ENCODE data around the gene CAMK1.

Gene CAMK1

DNA sequence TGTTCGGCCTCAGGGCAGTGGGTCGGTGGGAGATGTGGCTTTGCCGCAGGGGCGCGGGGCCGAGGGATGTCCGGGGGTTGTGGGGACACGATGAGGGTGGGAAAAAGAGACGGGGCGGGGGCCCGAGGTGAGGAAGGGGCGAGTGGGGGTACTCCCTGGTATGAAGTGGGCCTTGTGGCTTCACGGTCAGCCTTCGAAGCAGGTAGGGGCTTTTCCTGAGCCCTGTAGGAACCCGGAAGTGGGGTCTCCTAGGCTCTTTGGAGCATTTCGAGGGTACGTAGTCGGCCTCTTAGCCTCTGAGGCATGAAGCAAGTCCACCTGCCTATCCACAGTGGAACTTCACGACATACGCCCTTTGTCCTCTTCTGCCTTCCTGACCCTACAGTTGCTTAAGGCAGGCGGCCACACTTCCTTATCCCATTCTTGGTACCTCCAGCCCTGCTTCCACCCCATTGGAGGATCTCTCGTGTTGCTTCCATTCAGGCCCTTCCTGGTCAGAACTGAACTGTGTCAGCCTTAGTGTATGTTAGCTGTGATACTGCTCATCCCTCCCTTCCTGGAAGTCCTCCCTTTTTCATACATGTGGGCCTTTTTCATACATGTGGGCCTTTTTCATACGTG lies 23.5 kb upstream of the CAMK1 start:
- peak; percentile 24 for DNase-seq (ENCODE audit: low spot score)

GRCh38 chr3:9792405-9793160 lies 22.8 kb upstream of the CAMK1 start, which contains the start of the genes ARPC4 and TADA3:
Gene ARPC4 (plus strand): TSS chr3:9793082. CDS start chr3:9793122, 40 bp downstream.
Gene TADA3 (minus strand): TSS chr3:9792473. CDS start chr3:9791466, 1,007 bp downstream.
- peak; percentile 92 for DNase-seq (ENCODE audit: low spot score)

GRCh38 chr3:9791790-9792404 lies 22.1 kb upstream of the CAMK1 start:
- no peak for DNase-seq (ENCODE audit: low spot score)

- no peak for DNase-seq (ENCODE audit: low spot score)
Measured at GRCh38 chr3:9791127-9791526, 21.4 kb upstream of the CAMK1 start.

GRCh38 chr3:9787714-9788113 lies 18.0 kb upstream of the CAMK1 start:
- DNase-seq (ENCODE audit: low spot score) = no peak

GRCh38 chr3:9786825-9787669 lies 17.3 kb upstream of the CAMK1 start:
- DNase-seq (ENCODE audit: low spot score) = no peak

GRCh38 chr3:9786209-9786739 lies 16.5 kb upstream of the CAMK1 start:
- DNase-seq (ENCODE audit: low spot score) = no peak

- no peak for DNase-seq (ENCODE audit: low spot score)
Measured at GRCh38 chr3:9785602-9786001, 15.9 kb upstream of the CAMK1 start.

DNA sequence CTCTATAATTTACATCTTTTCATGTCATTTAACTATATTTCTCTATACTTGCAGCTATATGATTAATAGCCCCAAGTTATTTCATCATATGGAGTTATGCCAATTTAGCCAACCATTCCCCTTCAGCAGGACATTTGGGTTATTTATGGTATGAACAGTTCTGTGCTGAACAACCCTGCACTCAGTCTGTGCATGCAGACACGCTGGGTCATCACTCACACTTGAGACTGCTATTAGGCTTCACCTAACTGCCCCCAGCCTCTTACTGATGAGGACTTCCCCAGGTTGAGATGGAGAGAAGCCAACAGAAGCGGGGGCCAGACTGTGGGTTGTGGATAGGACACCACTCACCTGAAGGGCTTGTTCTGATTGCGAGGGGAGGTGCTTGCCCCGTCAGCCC lies 15.2 kb upstream of the CAMK1 start:
- DNase-seq (ENCODE audit: low spot score) = no peak

DNA sequence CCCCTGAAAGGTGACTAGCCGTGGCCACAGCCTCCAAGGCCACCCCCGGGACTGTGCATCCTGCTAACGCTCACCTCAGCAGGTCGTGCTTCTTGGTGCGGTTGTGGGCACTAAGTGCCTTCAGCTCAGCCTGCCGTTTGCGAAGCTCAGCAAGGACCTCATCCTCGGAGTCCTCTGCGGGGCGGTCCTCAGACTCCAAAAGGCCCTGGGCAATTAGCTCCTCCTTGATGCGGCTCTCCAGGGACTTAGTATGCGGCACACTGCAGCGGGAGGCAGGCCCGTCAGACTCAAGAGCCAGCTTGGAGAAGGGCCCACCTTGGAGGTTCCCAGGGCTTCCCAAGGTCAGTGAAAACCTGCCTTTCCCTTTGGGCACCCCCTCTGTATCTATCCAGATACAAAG lies 14.2 kb upstream of the CAMK1 start:
- no peak for DNase-seq (ENCODE audit: low spot score)

DNA sequence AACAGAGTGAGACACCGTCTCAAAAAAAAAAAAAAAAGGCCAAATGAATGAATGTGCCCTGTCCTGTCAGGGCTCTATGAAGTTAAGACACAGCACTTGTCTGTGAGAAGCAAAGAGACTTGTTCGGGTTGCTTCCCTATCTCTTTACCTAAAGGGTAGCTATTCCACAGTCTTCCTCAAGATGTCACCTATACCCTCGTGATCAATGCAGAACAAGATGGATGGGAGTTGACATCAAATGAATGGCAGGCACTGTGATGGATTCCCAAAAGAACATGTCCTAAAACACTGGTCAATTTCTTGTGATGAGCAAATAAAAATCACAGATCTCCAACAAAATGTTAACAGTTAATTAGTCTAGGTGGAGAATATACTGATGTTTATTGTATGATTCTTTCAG lies 13.0 kb upstream of the CAMK1 start:
- peak; percentile 39 for DNase-seq (ENCODE audit: low spot score)

DNA sequence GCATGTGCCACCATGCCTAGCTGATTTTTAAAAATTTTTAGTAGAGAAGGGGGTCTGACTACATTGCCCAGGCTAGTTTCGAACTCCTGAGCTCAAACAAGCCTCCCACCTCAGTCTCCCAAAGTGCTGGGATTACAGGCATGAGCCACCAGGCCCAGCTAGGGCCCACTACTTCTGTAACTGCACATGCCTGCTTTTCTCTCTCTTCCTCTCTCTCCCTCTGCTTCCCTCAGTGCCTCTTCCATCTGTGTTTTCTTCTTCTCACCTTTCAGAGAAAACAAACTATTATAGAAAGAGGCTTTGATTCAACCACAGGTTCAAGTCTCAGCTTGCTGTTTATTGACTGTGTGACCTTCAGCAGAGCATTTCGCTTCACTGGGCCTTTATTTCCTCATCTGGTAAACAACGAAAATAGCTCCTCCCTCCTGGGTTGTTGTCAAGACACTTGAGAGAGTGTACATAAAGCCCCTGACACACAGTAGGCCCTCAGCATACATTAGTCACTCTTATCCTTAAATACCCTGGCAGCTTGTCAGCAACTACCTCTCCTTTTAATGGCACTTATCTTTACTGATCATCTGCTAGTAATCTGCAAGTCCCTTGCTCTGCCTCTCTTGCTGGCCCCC lies 12.3 kb upstream of the CAMK1 start:
- DNase-seq (ENCODE audit: low spot score) = no peak

DNA sequence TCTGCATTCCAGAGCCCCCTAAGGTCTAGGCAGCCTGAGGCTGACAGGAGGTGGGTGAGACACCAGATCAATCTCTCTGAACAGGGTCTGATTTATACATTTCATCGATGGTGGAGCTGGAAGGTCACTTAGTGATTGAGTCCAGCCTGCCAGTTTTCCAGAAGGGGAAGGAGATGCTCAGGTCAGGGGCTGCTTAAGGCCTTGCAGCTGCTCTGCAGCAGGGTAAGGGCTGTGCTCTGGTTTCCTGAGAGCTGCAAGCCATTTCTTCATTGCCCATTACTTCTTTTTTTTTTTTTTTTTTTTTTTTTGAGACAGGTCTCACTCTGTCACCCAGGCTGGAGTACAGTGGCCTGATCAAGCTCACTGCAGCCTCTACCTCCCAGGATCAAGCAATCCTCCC lies 11.8 kb upstream of the CAMK1 start:
- DNase-seq (ENCODE audit: low spot score) = no peak

DNA sequence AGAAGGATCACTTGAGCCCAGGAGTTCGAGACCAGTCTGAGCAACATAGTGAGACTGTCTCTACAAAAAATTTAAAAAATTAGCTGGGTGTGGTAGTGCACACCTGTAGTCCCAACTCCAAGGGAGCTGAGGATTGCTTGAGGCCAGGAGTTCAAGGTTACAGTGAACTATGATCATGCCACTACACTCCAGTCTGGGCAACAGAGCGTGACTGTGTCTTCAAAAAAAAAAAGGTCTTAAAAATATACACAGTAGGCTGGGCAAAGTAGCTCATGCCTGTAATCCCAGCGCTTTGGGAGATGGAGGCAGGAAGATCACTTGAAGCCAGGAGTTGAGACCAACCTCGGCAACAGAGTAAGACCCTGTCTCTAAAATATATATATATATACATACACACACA lies 11.2 kb upstream of the CAMK1 start:
- DNase-seq (ENCODE audit: low spot score) = no peak

DNA sequence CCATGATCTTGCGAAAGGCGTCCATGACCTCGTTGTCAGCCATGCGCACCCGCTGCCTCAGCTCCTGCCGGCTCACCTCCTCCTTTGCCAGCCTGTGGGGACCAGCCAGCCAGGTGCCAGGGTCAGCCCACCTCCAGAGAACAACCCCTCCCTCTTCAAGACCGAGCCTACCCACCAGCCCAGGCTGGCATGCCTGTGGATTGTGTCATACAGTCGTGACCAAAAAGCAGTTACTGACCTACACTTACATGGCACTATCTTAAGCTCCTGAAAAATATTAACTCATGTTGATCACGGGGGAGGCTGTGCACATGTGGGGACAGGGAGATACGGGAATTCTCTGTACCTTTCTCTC lies 10.7 kb upstream of the CAMK1 start:
- DNase-seq (ENCODE audit: low spot score) = no peak

- DNase-seq (ENCODE audit: low spot score) = no peak
Measured at GRCh38 chr3:9779721-9780457, 10.1 kb upstream of the CAMK1 start.

- DNase-seq (ENCODE audit: low spot score) = no peak
Measured at GRCh38 chr3:9779075-9779593, 9.4 kb upstream of the CAMK1 start.

- DNase-seq (ENCODE audit: low spot score) = no peak
Measured at GRCh38 chr3:9778143-9779074, 8.7 kb upstream of the CAMK1 start.

GRCh38 chr3:9777694-9778021 lies 7.9 kb upstream of the CAMK1 start:
- DNase-seq (ENCODE audit: low spot score) = no peak
